ENCODE measurements around the gene SBF2.

- TF ChIP-seq CTCF (IDR thresholded peaks at IDR 0.05) (peak in 4 of 6 experiments; percentile 20 to 38 (median 28)), POLR2A (IDR thresholded peaks at IDR 0.05) (no peak)
These were observed 4.3 kb upstream of the SBF2 start for GRCh38 chr11:10298342-10298741.
